ENCODE results near the gene LCE3E. TPM values are rescaled to one million over a fixed set of nuclear protein-coding genes. Genes with fewer than 3 reads are reported as not detected.
A peak's percentile ranks its signal among the peaks of the same experiment; 100 is the strongest.
"Not testable (repeated sequence)": the region's sequence is repeated elsewhere in the genome, so short reads cannot be mapped to it uniquely, and the experiment has no call there.

The LCE3E gene, protein sequence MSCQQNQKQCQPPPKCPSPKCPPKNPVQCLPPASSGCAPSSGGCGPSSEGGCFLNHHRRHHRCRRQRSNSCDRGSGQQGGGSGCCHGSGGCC
- total RNA-seq (2012; rRNA removed): not detected in 2 replicates

DNA sequence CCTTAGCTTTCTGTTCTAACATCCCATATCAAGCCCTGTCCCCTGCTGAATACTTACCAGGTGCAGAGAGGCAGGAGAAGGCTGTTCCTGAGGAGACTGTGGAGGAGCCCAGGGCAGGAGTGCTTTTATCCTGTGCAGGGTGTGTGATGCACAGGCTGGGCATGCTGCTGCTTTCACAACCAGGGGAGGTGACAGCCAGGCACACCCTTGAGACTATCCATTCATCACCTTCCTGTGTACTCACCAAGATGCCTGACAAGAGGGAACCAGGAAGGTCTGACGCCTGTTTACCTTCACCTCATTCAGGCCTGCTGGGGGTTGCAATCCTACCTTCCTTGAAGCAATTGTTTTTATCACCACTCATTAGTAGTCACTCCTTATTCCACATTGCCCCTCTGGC, at the start of gene LCE3E:
Gene LCE3E, minus strand, starts transcription at position 100 of the 400 bp plus-strand sequence. CDS start 572 bp downstream, outside the sequence.
- H3K27me3 ChIP-seq (ENCODE audit: control insufficient read depth, insufficient read depth, low read length): no peaks in the 10 kb centered on the region
- no peaks in the 10 kb centered on the region for H3K9me3 ChIP-seq (replicated peaks; ENCODE audit: low read length)
- no peaks in the 10 kb centered on the region for H3K4me1 ChIP-seq (ENCODE audit: control insufficient read depth, insufficient read depth, low read length)
- H3K36me3 ChIP-seq (ENCODE audit: insufficient read depth, low read length): no peaks in the 10 kb centered on the region
- H3K4me2 ChIP-seq (ENCODE audit: low read length): no peak within 1 kb of the TSS
- H3K9ac ChIP-seq (ENCODE audit: low read depth, low read length): no peak within 1 kb of the TSS
- no peak within 1 kb of the TSS for H3K4me3 ChIP-seq (ENCODE audit: low read length)

DNA sequence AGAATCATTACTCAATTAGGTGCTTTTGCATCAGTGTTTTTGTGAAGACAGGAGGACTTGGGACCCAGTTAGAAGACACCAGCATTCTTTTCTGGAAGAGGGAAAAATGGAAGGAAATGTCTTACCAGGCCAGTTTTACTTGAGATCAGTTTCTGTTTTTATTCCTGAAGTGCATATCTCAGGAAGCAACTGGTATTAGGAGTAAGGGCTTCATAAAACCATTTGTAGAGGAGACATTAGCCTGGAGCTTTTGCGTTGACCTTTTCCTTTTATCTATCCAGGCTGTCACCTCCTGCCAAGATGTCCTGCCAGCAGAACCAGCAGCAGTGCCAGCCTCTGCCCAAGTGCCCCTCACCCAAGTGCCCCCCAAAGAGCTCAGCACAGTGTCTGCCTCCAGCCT, 46.9 kb upstream of the LCE3E start, which contains the start of gene LCE3B:
Gene LCE3B, plus strand, starts transcription at position 301 of the 400 bp plus-strand sequence. Its CDS starts 0 bp downstream, at position 301.
- H3K9ac ChIP-seq (ENCODE audit: low read depth, low read length): no peak within 1 kb of the TSS
- H3K9me3 ChIP-seq (replicated peaks; ENCODE audit: low read length): no peaks in the 10 kb centered on the region
- H3K4me3 ChIP-seq (ENCODE audit: low read length): no peak within 1 kb of the TSS
- H3K4me1 ChIP-seq (ENCODE audit: control insufficient read depth, insufficient read depth, low read length): no peaks in the 10 kb centered on the region
- H3K27me3 ChIP-seq (ENCODE audit: control insufficient read depth, insufficient read depth, low read length): no peaks in the 10 kb centered on the region
- no peak within 1 kb of the TSS for H3K4me2 ChIP-seq (ENCODE audit: low read length)
- no peaks in the 10 kb centered on the region for H3K36me3 ChIP-seq (ENCODE audit: insufficient read depth, low read length)

DNA sequence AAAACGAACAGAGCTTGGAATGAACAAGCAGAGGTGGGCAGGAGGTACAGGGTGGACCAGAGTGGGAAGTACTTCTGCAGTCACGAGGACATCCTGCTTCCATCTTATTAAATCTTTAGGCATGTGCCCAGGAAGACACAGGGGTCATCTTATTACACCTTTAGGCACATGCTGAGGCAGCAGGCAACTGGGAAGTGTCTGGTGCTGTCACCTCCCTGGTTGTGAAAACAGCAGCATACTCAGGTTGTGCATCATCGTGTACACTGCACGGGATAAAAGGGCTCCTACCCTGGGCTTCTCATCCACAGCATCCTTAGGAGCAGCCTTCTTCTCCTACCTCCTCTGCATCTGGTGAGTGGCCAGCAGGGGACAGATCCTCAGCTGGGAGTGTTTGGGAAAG, 33.4 kb upstream of the LCE3E start, which contains the start of gene LCE3C:
Gene LCE3C, plus strand, starts transcription at position 301 of the 400 bp plus-strand sequence. CDS start 498 bp downstream, outside the sequence.
- H3K4me1 ChIP-seq (ENCODE audit: control insufficient read depth, insufficient read depth, low read length): no peaks in the 10 kb centered on the region
- no peaks in the 10 kb centered on the region for H3K36me3 ChIP-seq (ENCODE audit: insufficient read depth, low read length)
- H3K4me2 ChIP-seq (ENCODE audit: low read length): no peak within 1 kb of the TSS
- H3K9me3 ChIP-seq (replicated peaks; ENCODE audit: low read length): no peaks in the 10 kb centered on the region
- H3K27me3 ChIP-seq (ENCODE audit: control insufficient read depth, insufficient read depth, low read length): no peaks in the 10 kb centered on the region
- H3K9ac ChIP-seq (ENCODE audit: low read depth, low read length): no peak within 1 kb of the TSS
- H3K4me3 ChIP-seq (ENCODE audit: low read length): no peak within 1 kb of the TSS

DNA sequence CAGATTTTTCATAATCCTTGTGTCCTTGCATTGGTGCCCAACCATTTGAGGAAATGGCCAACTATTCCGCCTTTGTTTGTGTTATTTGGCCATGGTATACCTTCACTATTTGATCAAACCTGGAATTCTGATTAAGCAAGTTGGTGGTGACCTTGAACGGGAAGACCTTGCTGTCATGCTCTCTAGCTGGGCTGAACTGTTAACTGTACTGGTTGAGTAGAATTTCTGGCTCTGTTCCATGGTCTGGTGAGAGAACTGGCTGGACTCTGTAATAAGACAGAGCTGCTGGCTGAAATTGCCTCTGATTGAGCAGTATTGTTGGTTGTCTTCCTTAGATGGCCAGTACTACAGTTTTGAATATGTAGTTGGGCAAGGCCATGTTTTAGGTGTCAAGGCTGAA, 30.4 kb upstream of the LCE3E start:
- Histone ChIP-seq H3K36me3 (ENCODE audit: insufficient read depth, low read length) (no peaks in the 10 kb centered on the region), H3K9ac (ENCODE audit: low read depth, low read length) (no peak overlapping the region), H3K4me2 (ENCODE audit: low read length) (no peak overlapping the region), H3K27me3 (ENCODE audit: control insufficient read depth, insufficient read depth, low read length) (no peaks in the 10 kb centered on the region), H3K4me3 (ENCODE audit: low read length) (no peak overlapping the region), H3K9me3 (replicated peaks; ENCODE audit: low read length) (no peaks in the 10 kb centered on the region), H3K4me1 (ENCODE audit: control insufficient read depth, insufficient read depth, low read length) (no peaks in the 10 kb centered on the region)

DNA sequence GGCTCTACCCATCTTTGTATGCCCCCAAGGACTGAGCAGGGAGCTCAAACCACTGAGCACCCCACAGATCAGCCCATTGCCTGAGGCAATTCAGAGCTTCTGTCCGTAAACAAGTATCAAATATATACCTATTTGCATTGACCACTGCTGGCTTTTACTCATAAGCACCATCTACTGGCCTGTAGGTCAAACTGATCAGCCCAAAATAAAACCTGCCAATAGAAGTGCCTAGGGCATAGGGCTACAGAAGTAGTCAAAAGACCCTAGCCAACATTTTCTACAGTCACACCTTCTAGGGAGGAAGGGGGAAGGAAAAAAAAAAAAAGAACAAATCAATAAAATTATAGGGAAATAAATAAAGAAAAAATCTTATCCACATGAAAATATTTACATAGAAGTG, 19.0 kb upstream of the LCE3E start:
- Histone ChIP-seq H3K4me3 (ENCODE audit: low read length) (no peak overlapping the region), H3K4me1 (ENCODE audit: control insufficient read depth, insufficient read depth, low read length) (no peaks in the 10 kb centered on the region), H3K9ac (ENCODE audit: low read depth, low read length) (no peak overlapping the region), H3K9me3 (replicated peaks; ENCODE audit: low read length) (no peaks in the 10 kb centered on the region), H3K36me3 (ENCODE audit: insufficient read depth, low read length) (no peaks in the 10 kb centered on the region), H3K27me3 (ENCODE audit: control insufficient read depth, insufficient read depth, low read length) (no peaks in the 10 kb centered on the region), H3K4me2 (ENCODE audit: low read length) (no peak overlapping the region)

DNA sequence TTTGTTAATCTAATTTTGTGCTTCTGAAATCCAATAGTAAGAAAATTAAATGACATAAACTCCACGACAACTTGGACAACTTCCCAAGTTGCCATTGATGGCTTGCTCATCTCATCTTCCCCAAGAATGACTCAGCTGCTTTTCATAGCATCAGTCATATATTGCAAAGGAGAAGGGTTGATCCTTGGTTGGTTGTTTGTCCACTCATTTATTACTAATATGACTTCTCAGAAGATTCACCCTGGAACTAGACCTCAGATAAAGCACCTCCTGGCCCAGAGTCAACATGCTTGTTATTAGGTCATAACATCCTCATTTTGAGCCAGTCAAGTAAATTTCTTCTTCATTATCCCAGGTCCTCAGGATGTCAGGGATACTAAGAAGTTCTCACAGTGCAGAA, 16.1 kb upstream of the LCE3E start:
- no peaks in the 10 kb centered on the region for H3K36me3 ChIP-seq (ENCODE audit: insufficient read depth, low read length)
- no peaks in the 10 kb centered on the region for H3K27me3 ChIP-seq (ENCODE audit: control insufficient read depth, insufficient read depth, low read length)
- peaks cover under 1% of the 10 kb centered on the region for H3K4me1 ChIP-seq (ENCODE audit: control insufficient read depth, insufficient read depth, low read length)
- H3K4me2 ChIP-seq (ENCODE audit: low read length): no peak overlapping the region
- H3K4me3 ChIP-seq (ENCODE audit: low read length): no peak overlapping the region
- no peak overlapping the region for H3K9ac ChIP-seq (ENCODE audit: low read depth, low read length)
- no peaks in the 10 kb centered on the region for H3K9me3 ChIP-seq (replicated peaks; ENCODE audit: low read length)

DNA sequence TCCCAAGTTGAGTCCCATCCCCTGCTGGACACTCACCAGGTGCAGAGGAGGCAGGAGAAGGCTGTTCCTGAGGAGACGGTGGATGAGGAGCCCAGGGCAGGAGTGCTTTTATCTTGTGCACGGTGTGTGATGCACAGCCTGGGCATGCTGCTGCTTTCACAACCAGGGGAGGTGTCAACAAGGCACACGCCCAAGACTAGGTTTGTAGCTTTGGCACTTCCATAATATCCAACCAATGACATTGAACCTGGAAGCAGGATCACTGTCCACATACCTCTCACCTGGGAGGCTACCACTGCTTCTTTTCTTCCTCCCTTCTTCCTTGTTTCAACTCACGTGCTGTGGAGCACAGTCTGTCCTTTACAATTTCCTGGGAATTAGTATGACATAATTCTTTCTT, 13.9 kb upstream of the LCE3E start, which contains the start of gene LCE3D:
Gene LCE3D, minus strand, starts transcription at position 84 of the 400 bp plus-strand sequence. CDS start 580 bp downstream, outside the sequence.
- no peaks in the 10 kb centered on the region for H3K27me3 ChIP-seq (ENCODE audit: control insufficient read depth, insufficient read depth, low read length)
- H3K4me3 ChIP-seq (ENCODE audit: low read length): no peak within 1 kb of the TSS

DNA sequence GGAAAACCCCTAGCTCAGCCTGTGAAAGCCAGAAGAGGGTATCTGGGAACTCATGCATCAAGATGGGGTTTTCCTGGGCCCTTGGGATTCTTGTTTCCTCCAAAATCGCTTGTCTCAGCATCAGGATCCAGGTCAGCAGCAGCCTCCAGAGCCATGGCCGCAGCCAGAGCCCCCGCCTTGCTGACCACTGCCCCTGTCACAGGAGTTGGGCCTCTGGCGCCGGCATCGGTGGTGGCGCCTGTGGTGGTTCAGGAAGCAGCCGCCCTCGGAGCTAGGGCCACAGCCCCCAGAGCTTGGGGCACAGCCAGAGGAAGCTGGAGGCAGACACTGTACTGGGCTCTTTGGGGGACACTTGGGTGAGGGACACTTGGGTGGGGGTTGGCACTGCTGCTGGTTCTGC, 12.9 kb upstream of the LCE3E start:
- not testable (repeated sequence) for H3K9me3 ChIP-seq (replicated peaks; ENCODE audit: low read length); H3K36me3 ChIP-seq (ENCODE audit: insufficient read depth, low read length); H3K9ac ChIP-seq (ENCODE audit: low read depth, low read length); H3K4me1 ChIP-seq (ENCODE audit: control insufficient read depth, insufficient read depth, low read length); H3K4me3 ChIP-seq (ENCODE audit: low read length); H3K4me2 ChIP-seq (ENCODE audit: low read length); H3K27me3 ChIP-seq (ENCODE audit: control insufficient read depth, insufficient read depth, low read length)

More for the DNA sequence above, 13.9 kb upstream of the LCE3E start, which contains the start of gene LCE3D:
- Histone ChIP-seq H3K4me1 (ENCODE audit: control insufficient read depth, insufficient read depth, low read length) (peaks cover 8% of the 10 kb centered on the region), H3K36me3 (ENCODE audit: insufficient read depth, low read length) (no peaks in the 10 kb centered on the region), H3K9ac (ENCODE audit: low read depth, low read length) (no peak within 1 kb of the TSS), H3K9me3 (replicated peaks; ENCODE audit: low read length) (no peaks in the 10 kb centered on the region), H3K4me2 (ENCODE audit: low read length) (no peak within 1 kb of the TSS)

DNA sequence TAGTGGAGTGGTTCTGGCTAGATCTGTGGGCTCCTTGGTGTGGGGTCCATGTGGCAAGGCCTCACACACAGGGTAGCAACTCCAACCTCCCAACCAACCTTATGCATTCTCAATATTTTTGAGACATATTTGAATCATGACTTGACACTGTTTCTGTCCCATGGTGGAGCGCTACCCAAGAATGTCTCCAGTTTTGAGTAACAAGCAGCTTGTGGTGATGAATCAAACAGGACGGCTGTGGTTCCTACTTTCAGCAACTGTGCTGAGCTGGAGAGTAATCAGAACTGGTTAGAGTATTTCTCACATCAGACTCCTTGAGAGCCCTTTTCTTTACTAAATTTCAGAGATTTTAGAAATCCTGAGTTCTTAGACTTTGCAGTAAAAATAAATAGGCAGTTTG, 10.6 kb upstream of the LCE3E start:
- no peaks in the 10 kb centered on the region for H3K27me3 ChIP-seq (ENCODE audit: control insufficient read depth, insufficient read depth, low read length)
- no peaks in the 10 kb centered on the region for H3K9me3 ChIP-seq (replicated peaks; ENCODE audit: low read length)
- no peak overlapping the region for H3K9ac ChIP-seq (ENCODE audit: low read depth, low read length)
- no peaks in the 10 kb centered on the region for H3K36me3 ChIP-seq (ENCODE audit: insufficient read depth, low read length)
- no peak overlapping the region for H3K4me3 ChIP-seq (ENCODE audit: low read length)
- peak overlapping the region; percentile 27 for H3K4me2 ChIP-seq (ENCODE audit: low read length)
- peaks cover 8% of the 10 kb centered on the region for H3K4me1 ChIP-seq (ENCODE audit: control insufficient read depth, insufficient read depth, low read length)

DNA sequence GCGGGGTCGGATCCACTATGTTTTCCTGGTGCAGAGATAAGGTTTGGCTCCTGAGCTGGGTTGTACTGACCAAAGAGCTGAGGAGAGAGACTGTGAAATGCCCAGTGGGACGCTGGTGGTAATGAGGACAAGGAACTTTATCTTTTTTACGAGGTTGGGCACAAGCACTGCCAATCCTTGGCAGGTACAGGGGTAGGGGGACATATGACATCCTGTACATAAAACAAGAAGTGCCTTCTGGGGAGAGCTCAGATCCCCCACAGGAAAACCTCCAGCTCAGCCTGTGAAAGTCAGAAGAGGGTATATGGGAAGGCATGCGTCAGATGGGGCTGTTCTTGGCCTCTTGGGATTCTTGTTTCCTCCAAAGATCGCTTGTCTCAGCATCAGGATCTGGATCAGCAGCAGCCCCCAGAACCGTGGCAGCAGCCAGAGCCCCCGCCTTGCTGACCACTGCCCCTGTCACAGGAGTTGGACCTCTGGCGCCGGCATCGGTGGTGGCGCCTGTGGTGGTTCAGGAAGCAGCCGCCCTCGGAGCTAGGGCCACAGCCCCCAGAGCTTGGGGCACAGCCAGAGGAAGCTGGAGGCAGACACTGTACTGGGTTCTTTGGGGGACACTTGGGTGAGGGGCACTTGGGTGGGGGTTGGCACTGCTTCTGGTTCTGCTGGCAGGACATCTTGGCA, 905 bp downstream of the LCE3E start:
- Histone ChIP-seq H3K4me1 (ENCODE audit: control insufficient read depth, insufficient read depth, low read length) (no peaks in the 10 kb centered on the region), H3K27me3 (ENCODE audit: control insufficient read depth, insufficient read depth, low read length) (no peaks in the 10 kb centered on the region), H3K4me3 (ENCODE audit: low read length) (no peak overlapping the region), H3K36me3 (ENCODE audit: insufficient read depth, low read length) (no peaks in the 10 kb centered on the region), H3K9ac (ENCODE audit: low read depth, low read length) (no peak overlapping the region), H3K4me2 (ENCODE audit: low read length) (no peak overlapping the region), H3K9me3 (replicated peaks; ENCODE audit: low read length) (no peaks in the 10 kb centered on the region)

DNA sequence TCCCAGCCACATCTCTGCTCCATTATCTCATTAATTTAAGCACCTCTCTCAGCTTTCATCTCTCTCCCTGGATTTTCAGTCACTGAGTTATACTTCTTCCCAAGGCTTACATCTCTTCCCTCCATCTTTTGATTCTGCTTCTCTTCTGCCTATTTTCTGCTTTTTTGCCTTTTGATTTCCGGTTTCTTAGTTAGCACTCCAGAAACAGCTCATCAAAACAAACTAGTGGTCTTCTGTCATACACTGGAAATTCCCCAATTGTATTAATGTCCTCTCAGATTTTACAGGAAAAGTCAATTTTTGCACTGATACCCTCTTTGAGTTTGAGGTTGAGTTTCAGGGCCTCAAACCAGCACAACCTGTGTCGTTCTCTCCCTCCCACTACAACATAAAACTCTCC, 1.5 kb downstream of the LCE3E start:
- no peaks in the 10 kb centered on the region for H3K36me3 ChIP-seq (ENCODE audit: insufficient read depth, low read length)
- H3K4me3 ChIP-seq (ENCODE audit: low read length): no peak overlapping the region
- H3K4me1 ChIP-seq (ENCODE audit: control insufficient read depth, insufficient read depth, low read length): no peaks in the 10 kb centered on the region
- H3K9ac ChIP-seq (ENCODE audit: low read depth, low read length): no peak overlapping the region
- no peaks in the 10 kb centered on the region for H3K9me3 ChIP-seq (replicated peaks; ENCODE audit: low read length)
- H3K27me3 ChIP-seq (ENCODE audit: control insufficient read depth, insufficient read depth, low read length): no peaks in the 10 kb centered on the region
- H3K4me2 ChIP-seq (ENCODE audit: low read length): no peak overlapping the region

DNA sequence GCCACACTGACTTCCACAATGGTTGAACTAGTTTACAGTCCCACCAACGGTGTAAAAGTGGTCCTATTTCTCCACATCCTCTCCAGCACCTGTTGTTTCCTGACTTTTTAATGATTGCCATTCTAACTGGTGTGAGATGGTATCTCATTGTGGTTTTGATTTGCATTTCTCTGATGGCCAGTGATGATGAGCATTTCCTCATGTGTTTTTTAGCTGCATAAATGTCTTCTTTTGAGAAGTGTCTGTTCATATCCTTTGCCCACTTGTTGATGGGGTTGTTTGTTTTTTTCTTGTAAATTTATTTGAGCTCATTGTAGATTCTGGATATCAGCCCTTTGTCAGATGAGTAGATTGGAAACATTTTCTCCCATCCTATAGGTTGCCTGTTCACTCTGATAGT, 18.2 kb downstream of the LCE3E start:
- not testable (repeated sequence) for H3K36me3 ChIP-seq (ENCODE audit: insufficient read depth, low read length); H3K9me3 ChIP-seq (replicated peaks; ENCODE audit: low read length); H3K4me1 ChIP-seq (ENCODE audit: control insufficient read depth, insufficient read depth, low read length); H3K27me3 ChIP-seq (ENCODE audit: control insufficient read depth, insufficient read depth, low read length); H3K4me2 ChIP-seq (ENCODE audit: low read length); H3K9ac ChIP-seq (ENCODE audit: low read depth, low read length); H3K4me3 ChIP-seq (ENCODE audit: low read length)
